ENCODE measurements around the gene B9D1. TPM values are rescaled to one million over a fixed set of nuclear protein-coding genes. Genes with fewer than 3 reads are reported as not detected.

The B9D1 gene
- total and polyA plus RNA-seq, 4 donors, result 23.5 to 47.9 (median 26.0) TPM

- Histone ChIP-seq H3K9ac (ENCODE audit: insufficient read depth in 1 of 2, low read length in 2 of 2) (no peak overlapping the region), H3K9me3 (ENCODE audit: control insufficient read depth in 4 of 4, insufficient read depth in 3 of 4, low read length in 3 of 4) (peaks cover 0 to 3% (median 0%) of the 10 kb centered on the region in 4 donors), H3K4me1 (ENCODE audit: control insufficient read depth in 5 of 5, insufficient read depth in 5 of 5, low read length in 5 of 5) (peaks cover 0 to 45% (median 20%) of the 10 kb centered on the region in 5 donors), H3K4me3 (no peak overlapping the region), H3K36me3 (ENCODE audit: control insufficient read depth in 4 of 4, insufficient read depth in 4 of 4, low read length in 4 of 4) (no peaks in the 10 kb centered on the region), H3K27me3 (ENCODE audit: control insufficient read depth in 3 of 3, insufficient read depth in 3 of 3, low read length in 2 of 3) (no peaks in the 10 kb centered on the region), H3K27ac (ENCODE audit: low read depth in 1 of 2, low read length in 1 of 2) (peak overlapping the region in 1 of 2 donors; percentile 62)
- TF ChIP-seq CTCF (IDR thresholded peaks at IDR 0.05; ENCODE audit: control extremely low read depth, extremely low read depth), result no peak
- DNase-seq, result peak; percentile 87 to 94 (median 89)
- WGBS, 2 donors, result 84% methylated on average over 3 of the region's 3 CpGs
- no peak for ATAC-seq (ENCODE audit: insufficient read depth, low FRiP score)
These were observed 37.4 kb upstream of the B9D1 start for GRCh38 chr17:19399750-19400450.

GRCh38 chr17:19398301-19399181 lies 36.0 kb upstream of the B9D1 start:
- Histone ChIP-seq H3K9ac (ENCODE audit: insufficient read depth in 1 of 2, low read length in 2 of 2) (peak overlapping the region in 1 of 2 donors; percentile 34), H3K4me3 (no peak overlapping the region), H3K9me3 (ENCODE audit: control insufficient read depth in 4 of 4, insufficient read depth in 3 of 4, low read length in 3 of 4) (peaks cover 0 to 3% (median 0%) of the 10 kb centered on the region in 4 donors), H3K27ac (ENCODE audit: low read depth in 1 of 2, low read length in 1 of 2) (peak overlapping the region in 1 of 2 donors; percentile 71), H3K36me3 (ENCODE audit: control insufficient read depth in 4 of 4, insufficient read depth in 4 of 4, low read length in 4 of 4) (no peaks in the 10 kb centered on the region), H3K27me3 (ENCODE audit: control insufficient read depth in 3 of 3, insufficient read depth in 3 of 3, low read length in 2 of 3) (no peaks in the 10 kb centered on the region), H3K4me1 (ENCODE audit: control insufficient read depth in 5 of 5, insufficient read depth in 5 of 5, low read length in 5 of 5) (peaks cover 0 to 45% (median 20%) of the 10 kb centered on the region in 5 donors)
- ATAC-seq (ENCODE audit: insufficient read depth, low FRiP score), result peak; percentile 71
- peak; percentile 66 to 89 (median 81) for DNase-seq
- 10 to 40% methylated on average over 2 of the region's 2 CpGs for WGBS, 2 donors
- TF ChIP-seq CTCF (IDR thresholded peaks at IDR 0.05; ENCODE audit: control extremely low read depth, extremely low read depth), result no peak

- no peak for ATAC-seq (ENCODE audit: insufficient read depth, low FRiP score)
- Histone ChIP-seq H3K27me3 (ENCODE audit: control insufficient read depth in 3 of 3, insufficient read depth in 3 of 3, low read length in 2 of 3) (no peaks in the 10 kb centered on the region), H3K9ac (ENCODE audit: insufficient read depth in 1 of 2, low read length in 2 of 2) (no peak overlapping the region), H3K4me3 (no peak overlapping the region), H3K27ac (ENCODE audit: low read depth in 1 of 2, low read length in 1 of 2) (peak overlapping the region in 1 of 2 donors; percentile 61), H3K36me3 (ENCODE audit: control insufficient read depth in 4 of 4, insufficient read depth in 4 of 4, low read length in 4 of 4) (no peaks in the 10 kb centered on the region), H3K4me1 (ENCODE audit: control insufficient read depth in 5 of 5, insufficient read depth in 5 of 5, low read length in 5 of 5) (peaks cover 0 to 38% (median 20%) of the 10 kb centered on the region in 5 donors), H3K9me3 (ENCODE audit: control insufficient read depth in 4 of 4, insufficient read depth in 3 of 4, low read length in 3 of 4) (no peaks in the 10 kb centered on the region)
- peak in 1 of 3 donors; percentile 21 for DNase-seq
- no peak for TF ChIP-seq CTCF (IDR thresholded peaks at IDR 0.05; ENCODE audit: control extremely low read depth, extremely low read depth)
- 62 to 72% methylated on average over 6 of the region's 6 CpGs for WGBS, 2 donors
These were observed 35.1 kb upstream of the B9D1 start for GRCh38 chr17:19397556-19398041.
